ACHN (cell line): ENCODE measurements around the gene TSPO.
A peak's percentile ranks its signal among the peaks of the same experiment; 100 is the strongest.
"Not testable (repeated sequence)": the region's sequence is repeated elsewhere in the genome, so short reads cannot be mapped to it uniquely, and the experiment has no call there.

Source experiments
- DNase-seq: peaks from one replicate; pipeline ENCODE4 v3.0.0-alpha.2; 2015
- in situ Hi-C: cut with HindIII; loops from 2 replicates; pipeline ENCODE4 v1.10.0; 2017; ENCODE audit warnings: low sequenced_read_pairs, low pct_ligation_motif_present, low pct_unique_long_range_greater_than_20kb

The TSPO gene

GRCh38 chr22:43128928-43129424 is 22.4 kb upstream of the TSPO start:
- no peak for DNase-seq
- in situ Hi-C loops: no loop called here

DNA sequence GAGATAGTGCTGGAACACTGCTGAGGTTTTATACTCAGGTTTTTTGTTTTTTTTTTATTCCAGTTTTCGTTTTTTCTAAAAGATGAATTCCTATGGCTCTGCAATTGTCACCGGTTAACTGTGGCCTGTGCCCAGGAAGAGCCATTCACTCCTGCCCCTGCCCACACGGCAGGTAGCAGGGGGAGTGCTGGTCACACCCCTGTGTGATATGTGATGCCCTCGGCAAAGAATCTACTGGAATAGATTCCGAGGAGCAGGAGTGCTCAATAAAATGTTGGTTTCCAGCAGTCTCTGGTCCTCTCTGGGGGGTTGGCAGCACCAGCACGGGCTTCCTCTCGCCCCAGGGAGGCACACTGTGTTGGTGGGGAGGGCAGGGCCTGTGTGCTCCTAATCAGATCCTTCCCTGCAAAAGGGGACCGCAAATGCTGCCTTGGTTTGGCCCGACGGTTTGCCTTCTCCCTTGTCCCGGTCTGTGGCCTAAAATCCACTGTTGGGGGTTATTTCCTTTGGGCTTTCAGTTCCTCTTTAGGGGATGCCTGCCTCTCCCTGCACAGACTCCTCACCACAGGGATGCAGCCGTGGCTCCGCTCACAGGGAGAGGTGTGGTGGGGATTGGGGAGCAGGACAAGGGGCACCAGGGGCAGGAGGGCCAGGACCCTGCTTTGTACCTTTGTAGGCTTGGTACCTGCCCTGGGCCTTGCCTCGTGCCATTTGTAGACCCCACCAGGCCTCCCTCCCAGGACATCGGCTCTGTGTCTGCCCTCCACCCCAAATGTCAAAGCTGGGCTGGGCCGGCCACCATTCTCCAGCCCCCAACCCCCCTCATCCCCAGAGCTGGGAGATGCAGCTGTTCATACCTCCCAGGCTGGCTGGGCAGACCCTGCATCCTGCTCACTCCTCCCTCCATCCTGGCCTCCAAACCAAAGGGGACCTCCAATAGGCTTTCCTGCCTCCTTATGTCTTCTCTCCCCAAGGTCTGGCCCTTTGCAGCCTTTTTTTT is 21.6 kb upstream of the TSPO start:
- no peak for DNase-seq
- in situ Hi-C loops: no loop called here

DNA sequence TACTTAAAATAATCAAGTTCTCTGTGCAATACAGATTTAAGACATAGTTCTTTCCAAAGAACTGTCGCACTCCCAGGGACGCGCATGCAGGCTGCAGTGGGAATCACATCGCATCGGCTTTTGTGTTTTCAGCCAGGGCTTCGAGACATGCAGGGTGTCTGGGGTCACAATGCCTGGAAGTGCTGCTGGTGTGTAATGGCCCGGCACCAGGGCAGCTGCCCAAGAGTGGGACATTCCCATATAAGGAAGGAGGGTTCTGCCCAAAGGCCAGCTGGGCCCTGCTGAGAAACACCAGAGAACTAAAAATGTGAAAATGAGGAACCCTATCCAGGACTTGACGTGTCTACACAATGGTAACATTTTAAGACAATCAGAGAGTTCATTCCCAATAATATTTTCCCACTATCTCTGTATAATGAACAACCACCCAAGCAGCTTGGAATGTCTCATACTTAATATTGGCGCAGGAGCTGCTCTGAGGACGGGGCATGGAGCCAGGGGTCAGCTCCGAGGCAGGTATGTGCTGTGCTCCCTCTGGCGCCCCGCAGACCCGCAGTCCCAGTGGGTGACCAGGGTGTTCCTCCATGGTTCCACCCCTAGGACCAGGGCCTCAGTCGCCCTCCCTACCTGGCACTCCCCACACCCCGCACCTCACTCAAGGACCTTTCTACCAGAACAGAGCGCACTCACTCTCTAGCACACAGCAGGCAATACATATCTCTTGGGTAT is 19.4 kb upstream of the TSPO start:
- in situ Hi-C loops: no loop called here
- DNase-seq: no peak

DNA sequence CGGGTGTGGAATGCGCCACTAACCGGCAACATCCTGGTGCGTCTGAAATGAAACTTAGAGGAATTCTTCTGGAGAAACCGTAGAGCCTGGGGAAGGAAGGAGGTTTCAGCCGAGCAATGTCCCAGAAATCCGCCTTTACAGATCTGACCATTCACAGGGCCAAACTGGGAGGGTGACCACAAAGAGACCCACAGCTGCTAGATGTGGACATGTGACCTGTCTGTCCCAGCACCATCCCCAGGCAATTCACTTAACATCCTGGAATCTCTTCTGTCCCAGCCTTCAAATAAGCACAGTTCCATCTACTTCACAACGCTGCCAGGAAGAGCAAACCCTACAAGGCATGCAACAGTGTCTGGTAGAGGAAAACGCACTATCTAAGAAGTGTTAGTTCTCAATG is 18.0 kb upstream of the TSPO start:
- no peak for DNase-seq
- in situ Hi-C loops: no loop called here

GRCh38 chr22:43134553-43134952 is 16.8 kb upstream of the TSPO start:
- in situ Hi-C loops: no loop called here
- no peak for DNase-seq

GRCh38 chr22:43135565-43135964 is 15.8 kb upstream of the TSPO start:
- in situ Hi-C loops: no loop called here
- DNase-seq: no peak

GRCh38 chr22:43136255-43136654 is 15.1 kb upstream of the TSPO start:
- in situ Hi-C loops: no loop called here
- peak; percentile 23 for DNase-seq

DNA sequence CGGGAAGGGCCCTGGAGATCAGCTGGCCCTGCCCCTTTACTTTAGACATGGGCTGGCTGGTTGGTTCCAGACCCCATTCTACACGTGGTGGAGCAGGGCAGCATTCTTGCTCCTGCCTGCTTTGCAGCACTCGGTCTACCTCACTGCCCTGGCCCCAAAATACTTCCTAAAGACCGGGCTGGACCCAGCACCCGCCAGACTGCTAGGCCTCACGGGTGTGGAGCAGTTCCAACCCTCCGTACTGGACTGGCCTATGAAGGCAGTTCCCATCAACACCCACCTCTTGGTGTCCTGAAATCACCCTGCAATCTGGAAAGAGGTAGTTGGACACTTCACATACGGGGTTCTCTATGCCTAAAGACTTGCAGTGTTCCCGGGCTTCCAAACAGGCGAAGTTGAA is 14.6 kb upstream of the TSPO start:
- in situ Hi-C loops: no loop called here
- DNase-seq: no peak

DNA sequence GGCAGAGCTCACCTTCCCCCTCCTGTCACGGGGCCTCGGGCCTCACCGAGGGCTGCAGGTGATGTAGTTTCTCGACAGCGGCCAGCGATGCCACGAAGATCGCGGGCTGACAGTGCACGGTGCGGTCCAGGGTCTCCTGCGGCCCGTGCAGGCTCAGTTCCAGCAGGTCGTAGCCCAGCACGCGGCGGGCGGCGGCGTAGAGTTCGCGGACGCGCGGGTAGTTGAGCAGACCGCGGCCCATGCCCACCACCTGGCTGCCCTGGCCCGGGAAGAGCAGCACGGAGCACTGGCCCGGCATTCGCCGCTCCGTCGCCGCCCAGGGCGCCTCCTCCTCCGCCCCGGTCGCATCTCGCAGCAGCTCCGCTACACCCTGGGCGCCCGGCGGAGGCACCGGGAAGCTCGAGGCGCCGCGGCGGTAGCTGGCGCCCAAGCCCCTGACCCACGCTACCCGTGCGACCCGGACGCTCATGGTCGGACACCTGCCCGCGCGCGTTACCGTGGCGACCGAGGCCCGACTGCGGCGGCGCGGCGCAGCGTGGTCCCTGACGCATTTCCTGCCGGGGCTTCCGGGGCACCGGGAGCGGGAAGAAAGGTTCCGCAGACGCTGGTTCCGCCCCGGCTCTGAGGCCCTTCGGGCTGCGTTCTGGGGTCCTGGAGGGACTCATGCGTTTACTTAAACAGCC is 8.3 kb upstream of the TSPO start, which contains the start of gene MCAT:
Gene MCAT (minus strand): TSS at position 519 of the 683 bp plus-strand sequence. CDS start 50 bp downstream, at position 469.
- peak; percentile 74 for DNase-seq
- in situ Hi-C loops: no loop called here

DNA sequence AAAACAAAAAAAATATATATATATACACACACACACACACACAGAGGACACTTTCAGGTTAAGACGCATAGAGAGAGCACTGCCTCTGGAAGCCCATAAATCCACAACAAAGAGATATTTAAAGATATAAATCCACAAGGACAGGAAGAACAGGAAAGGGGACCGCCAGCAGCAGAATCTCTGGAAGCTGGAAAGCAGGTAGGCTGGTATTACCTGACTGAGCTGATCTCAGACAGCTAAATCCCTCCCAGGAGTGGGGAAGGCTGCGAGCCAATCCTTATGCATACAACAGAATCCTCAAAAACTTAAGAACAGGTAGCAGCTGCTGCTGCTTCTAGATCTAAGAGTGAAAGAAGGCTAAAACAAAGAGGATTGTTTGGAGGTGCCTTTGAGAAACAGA is 6.4 kb upstream of the TSPO start:
- in situ Hi-C loops: no loop called here

GRCh38 chr22:43145371-43145770 is 6.0 kb upstream of the TSPO start:
- in situ Hi-C loops, DNase-seq: not testable (repeated sequence)

More for the DNA sequence above, 6.4 kb upstream of the TSPO start:
- no peak for DNase-seq

GRCh38 chr22:43146332-43146731 is 5.0 kb upstream of the TSPO start:
- in situ Hi-C loops: not testable (repeated sequence)

DNA sequence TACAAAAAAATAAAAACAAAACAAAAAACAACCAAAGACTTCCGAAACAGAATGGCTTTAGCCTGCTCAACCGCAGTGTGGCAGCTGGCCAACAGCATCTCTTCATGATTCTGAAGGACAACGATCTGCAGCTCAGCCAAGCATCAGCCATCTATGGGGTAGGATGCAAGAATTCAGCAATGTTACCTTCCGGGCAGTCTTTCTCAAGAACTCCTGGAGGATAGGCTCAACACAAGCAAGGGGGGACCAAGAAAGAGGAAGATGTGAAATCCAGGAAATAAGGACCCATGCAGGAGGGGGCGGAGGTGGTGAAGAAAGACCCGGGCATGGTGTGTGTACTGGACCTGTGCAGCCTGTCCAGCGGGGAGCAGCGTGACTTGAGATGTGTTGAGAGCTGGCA is 3.5 kb upstream of the TSPO start:
- DNase-seq: no peak
- in situ Hi-C loops: no loop called here

More at GRCh38 chr22:43146332-43146731, 5.0 kb upstream of the TSPO start:
- DNase-seq: not testable (repeated sequence)

DNA sequence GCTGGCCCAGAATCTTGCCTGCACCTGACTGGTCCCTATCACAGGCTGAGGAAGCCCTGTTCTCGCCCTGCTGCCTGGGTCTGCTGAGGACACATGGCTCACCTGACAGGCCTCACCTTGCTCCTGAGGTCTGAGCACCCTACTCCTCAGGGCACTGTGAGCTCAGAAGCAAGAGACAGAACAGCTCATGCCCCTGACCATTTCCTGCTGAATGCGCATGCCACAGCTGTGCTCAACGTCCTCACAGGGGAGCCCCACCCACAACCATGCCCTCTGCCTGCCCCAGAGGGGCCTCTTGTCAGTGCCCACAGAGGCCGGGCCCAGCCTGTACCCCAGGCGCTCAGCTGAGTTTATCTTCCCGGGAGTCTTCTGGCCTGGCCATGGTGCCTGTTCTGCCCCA is 2.8 kb upstream of the TSPO start:
- no peak for DNase-seq
- in situ Hi-C loops: no loop called here

DNA sequence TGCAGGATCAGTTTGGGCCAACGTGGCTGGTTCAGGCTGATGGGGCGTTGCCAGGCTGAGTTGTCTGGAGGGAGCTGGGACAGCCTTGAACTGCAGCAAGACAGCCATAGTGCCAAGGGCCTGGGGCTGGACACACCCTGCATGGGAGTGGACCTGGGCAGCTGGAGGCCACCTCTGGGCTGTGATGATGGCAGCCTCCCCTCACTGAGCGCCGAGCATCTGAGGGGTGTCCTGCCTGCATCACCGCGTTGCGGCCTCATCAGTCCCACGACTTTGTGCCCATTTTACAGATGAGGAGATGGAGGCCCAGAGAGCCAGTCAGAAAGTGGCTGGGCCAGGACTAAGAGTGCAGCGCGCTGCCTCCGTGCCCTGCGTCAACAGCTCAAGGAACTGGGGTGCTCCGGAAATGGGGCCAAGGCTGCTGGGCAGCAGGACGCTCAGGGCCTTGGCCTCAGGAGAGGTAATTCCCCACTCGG is 590 bp upstream of the TSPO start:
- in situ Hi-C loops: no loop called here

GRCh38 chr22:43152003-43152356 is 621 bp downstream of the TSPO start:
- DNase-seq: no peak
- in situ Hi-C loops: no loop called here

More for the DNA sequence above, 590 bp upstream of the TSPO start:
- no peak for DNase-seq

GRCh38 chr22:43152357-43153071 is 1.2 kb downstream of the TSPO start:
- DNase-seq: peak; percentile 66
- in situ Hi-C loops: no loop called here

GRCh38 chr22:43153899-43154298 is 2.5 kb downstream of the TSPO start:
- in situ Hi-C loops: no loop called here

More at GRCh38 chr22:43153899-43154298, 2.5 kb downstream of the TSPO start:
- DNase-seq: no peak
